Heart right ventricle (tissue), 16 donors: Measurements from ENCODE around the gene ZNF277. TPM values are rescaled to one million over a fixed set of nuclear protein-coding genes. Genes with fewer than 3 reads are reported as not detected.

Experiments
- ATAC-seq, 8 donors: fragments of 200-7000 bp; cut with Tn5 transposase; one replicate each; pipeline ENCODE4 v1.9.1; 2020; ENCODE audit warnings: mild to moderate bottlenecking in 8 of 8, moderate library complexity in 8 of 8, moderate number of reproducible peaks in 1 of 8
- DNase-seq, 2 donors: peaks; one replicate each; pipeline ENCODE4 v3.0.0-alpha.2; 2020
- H3K27ac ChIP-seq, 10 donors: fragments of 200-600 bp; sonication (generic) in 2 of 10; one replicate each; pipeline versions ENCODE4 v1.5.0 to v1.8.0; 2020 to 2022; ENCODE audit warnings: mild to moderate bottlenecking in 3 of 10
- H3K27me3 ChIP-seq, 7 donors: fragments of 200-600 bp; one replicate each; pipeline ENCODE4 v1.8.0; 2021 to 2022; ENCODE audit warnings: mild to moderate bottlenecking in 2 of 7
- H3K36me3 ChIP-seq, 9 donors: fragments of 200-600 bp; sonication (generic) in 1 of 9; one replicate each; pipeline versions ENCODE4 v1.5.0 to v1.8.0; 2020 to 2022; ENCODE audit warnings: mild to moderate bottlenecking in 2 of 9
- H3K4me1 ChIP-seq, 9 donors: fragments of 200-600 bp; sonication (generic) in 1 of 9; one replicate each; pipeline versions ENCODE4 v1.5.0 to v1.8.0; 2020 to 2022; ENCODE audit warnings: mild to moderate bottlenecking in 4 of 9
- H3K4me3 ChIP-seq, 10 donors: fragments of 200-600 bp; sonication (generic) in 2 of 10; one replicate each; pipeline versions ENCODE4 v1.5.0 to v1.8.0; 2020 to 2022; ENCODE audit warnings: mild to moderate bottlenecking in 7 of 10, moderate library complexity in 2 of 10
- H3K9me3 ChIP-seq, 11 donors: fragments of 200-600 bp in 10 of 11; sonication (generic) in 2 of 11; one replicate each; pipeline versions ENCODE4 v1.5.0 to v1.8.0; 2013 to 2022; ENCODE audit warnings: mild to moderate bottlenecking in 2 of 11, control low read depth in 1 of 11, moderate library complexity in 1 of 11
- CTCF ChIP-seq, 9 donors: fragments of 200-600 bp; sonication (generic) in 2 of 9; IDR thresholded peaks; one replicate each; pipeline versions ENCODE4 v1.5.0 to v1.8.0; 2021 to 2022; ENCODE audit warnings: antibody characterized with exemption in 9 of 9, mild to moderate bottlenecking in 5 of 9, moderate library complexity in 1 of 9
- WGBS, 2 donors: extraction: QIAGEN DNeasy Blood & Tissue Kit; methylation state at CpG; one replicate each; pipeline ENCODE4 v1.1.7; 2013; ENCODE audit warnings: inconsistent platforms in 1 of 2; 5-methylcytosine and 5-hydroxymethylcytosine counted together
- intact Hi-C, 10 donors: fragments of 100-400 bp; cut with DNase I; formaldehyde crosslinking; loops; one replicate each; pipeline versions ENCODE4 v1.11.1 to v1.14.2; 2022
- polyA plus RNA-seq, 2 donors: library from polyadenylated mRNA; stranded (reverse); fragments of 200-250 nt; gene quantifications; one replicate each; pipeline ENCODE4 v1.2.3, GENCODE V29; 2013
- total RNA-seq, 10 donors: library from RNA; stranded (reverse); fragmentation: NEBNext Ultra II Directional in 3 of 10; extraction: Animal tissue kit (Norgen Biotek cat#: 25700) in 3 of 10; gene quantifications; one replicate each; pipeline versions ENCODE4 v1.2.1 to v1.2.4, GENCODE V29; 2021 to 2023
- donor health status: Arrhythmogenic right ventricular cardiomyopathy.
- donor health status: ischemic (EF 13 %, LVEDD 7.1; RV severe dilation, severe dysfunction).
- donor health status: healthy with polysubstance abuse.
- donor health status: DM: no; HTN: yes; CAD: no.
- donor health status: DM: no; HTN: no; CAD: no.
- donor health status: ischemic (EF 25% LVEDD 6.9; RV normal size, moderate dysfunction).
- donor health status: ischemic (EF 25% LVEDD 5.7; RV mildly dilated, moderate dysfunction).
- donor health status: healthy.
- donor health status: DM: yes; HTN: yes; CAD: no.
- donor health status: Ischemic cardiomyopathy.
- donor health status: ischemic (EF 35%, LVEDD 5.7; RV mildly dilated, moderate dysfunction).
- donor health status: nonischemic (EF 11% LVEDD 7.7; RV severe dilation, severe dysfunction).
- donor health status: DM: yes; HTN: yes; CAD: no.
- donor health status: PGD.
- donor health status: ischemic (EF 29% LVEDD 5.4; RV normal size, mild dysfunction).
- donor health status: nonischemic (EF 23%, LVEDD 6.1; RV moderate dilation, normal function).

The ZNF277 gene
- total and polyA plus RNA-seq, 12 donors: 7.7 to 25.7 (median 17.4) TPM

GRCh38 chr7:112350585-112350984 is 144.1 kb downstream of the ZNF277 start:
- no peak for TF ChIP-seq CTCF (IDR thresholded peaks at IDR 0.05)
- ATAC-seq (no peak), DNase-seq (no peak)
- no peaks in the 10 kb centered on the region for H3K27me3 ChIP-seq
- peaks cover 0 to 27% (median 15%) of the 10 kb centered on the region in 9 donors for H3K4me1 ChIP-seq
- no peaks in the 10 kb centered on the region for H3K36me3 ChIP-seq
- H3K9me3 ChIP-seq: no peaks in the 10 kb centered on the region
- H3K4me3 ChIP-seq: no peak overlapping the region
- WGBS, 2 donors: 95 to 100% methylated on average over 1 of the region's 1 CpG
- H3K27ac ChIP-seq: no peak overlapping the region
- intact Hi-C loops: no loop called here

- intact Hi-C loops: no loop called here
- no peaks in the 10 kb centered on the region for H3K4me1 ChIP-seq
- no peak overlapping the region for H3K4me3 ChIP-seq
- H3K27ac ChIP-seq: no peak overlapping the region
- ATAC-seq (no peak), DNase-seq (no peak)
- no peaks in the 10 kb centered on the region for H3K27me3 ChIP-seq
- H3K36me3 ChIP-seq: no peaks in the 10 kb centered on the region
- TF ChIP-seq CTCF (IDR thresholded peaks at IDR 0.05): no peak
- peaks cover 0 to 17% (median 3%) of the 10 kb centered on the region in 11 donors for H3K9me3 ChIP-seq
- WGBS, 2 donors: 59 to 63% methylated on average over 2 of the region's 2 CpGs
These were observed 150.1 kb downstream of the ZNF277 start for GRCh38 chr7:112356596-112356995.

- no peak for TF ChIP-seq CTCF (IDR thresholded peaks at IDR 0.05)
- Histone ChIP-seq H3K36me3 (no peaks in the 10 kb centered on the region), H3K27me3 (no peaks in the 10 kb centered on the region), H3K4me3 (no peak overlapping the region), H3K4me1 (no peaks in the 10 kb centered on the region), H3K9me3 (peaks cover 0 to 17% (median 3%) of the 10 kb centered on the region in 11 donors), H3K27ac (no peak overlapping the region)
- no peak for DNase-seq
- intact Hi-C loops: no loop called here
- WGBS, 2 donors: 69 to 75% methylated on average over 4 of the region's 4 CpGs
- ATAC-seq: no peak
These were observed 150.6 kb downstream of the ZNF277 start for GRCh38 chr7:112357136-112357535.

DNA sequence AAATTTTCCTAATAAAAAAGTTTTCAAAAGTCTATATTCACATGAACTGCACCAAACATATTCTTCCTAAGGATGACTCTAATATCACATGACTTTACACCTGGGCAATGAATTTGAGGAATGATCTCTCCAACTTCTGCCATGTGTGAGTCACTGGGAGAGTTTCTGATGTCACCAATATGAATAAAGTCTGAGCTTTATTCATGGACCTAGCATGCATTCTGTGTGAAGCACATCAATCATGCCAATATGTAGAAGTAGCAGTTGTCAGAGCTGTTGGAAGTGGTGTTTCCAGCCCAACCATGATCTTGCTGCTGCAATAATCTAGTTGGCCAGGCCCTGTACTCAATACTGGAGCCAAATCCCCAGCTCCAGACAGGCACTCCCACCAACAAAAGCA is 152.0 kb downstream of the ZNF277 start:
- TF ChIP-seq CTCF (IDR thresholded peaks at IDR 0.05): no peak
- intact Hi-C loops: no loop called here
- H3K27me3 ChIP-seq: no peaks in the 10 kb centered on the region
- ATAC-seq (no peak), DNase-seq (no peak)
- H3K4me3 ChIP-seq: no peak overlapping the region
- peaks cover 0 to 17% (median 3%) of the 10 kb centered on the region in 11 donors for H3K9me3 ChIP-seq
- H3K27ac ChIP-seq: no peak overlapping the region
- no peaks in the 10 kb centered on the region for H3K36me3 ChIP-seq
- H3K4me1 ChIP-seq: peaks cover 0 to 12% (median 0%) of the 10 kb centered on the region in 9 donors
